Anterior cingulate cortex (tissue), 58 donors: ENCODE results near the gene STMN1.

Experiments used
- DNase-seq, 58 donors: peaks; one replicate each; lab custom pipeline; 2025; lab: John Stamatoyannopoulos, UW

STMN1 gene

DNA sequence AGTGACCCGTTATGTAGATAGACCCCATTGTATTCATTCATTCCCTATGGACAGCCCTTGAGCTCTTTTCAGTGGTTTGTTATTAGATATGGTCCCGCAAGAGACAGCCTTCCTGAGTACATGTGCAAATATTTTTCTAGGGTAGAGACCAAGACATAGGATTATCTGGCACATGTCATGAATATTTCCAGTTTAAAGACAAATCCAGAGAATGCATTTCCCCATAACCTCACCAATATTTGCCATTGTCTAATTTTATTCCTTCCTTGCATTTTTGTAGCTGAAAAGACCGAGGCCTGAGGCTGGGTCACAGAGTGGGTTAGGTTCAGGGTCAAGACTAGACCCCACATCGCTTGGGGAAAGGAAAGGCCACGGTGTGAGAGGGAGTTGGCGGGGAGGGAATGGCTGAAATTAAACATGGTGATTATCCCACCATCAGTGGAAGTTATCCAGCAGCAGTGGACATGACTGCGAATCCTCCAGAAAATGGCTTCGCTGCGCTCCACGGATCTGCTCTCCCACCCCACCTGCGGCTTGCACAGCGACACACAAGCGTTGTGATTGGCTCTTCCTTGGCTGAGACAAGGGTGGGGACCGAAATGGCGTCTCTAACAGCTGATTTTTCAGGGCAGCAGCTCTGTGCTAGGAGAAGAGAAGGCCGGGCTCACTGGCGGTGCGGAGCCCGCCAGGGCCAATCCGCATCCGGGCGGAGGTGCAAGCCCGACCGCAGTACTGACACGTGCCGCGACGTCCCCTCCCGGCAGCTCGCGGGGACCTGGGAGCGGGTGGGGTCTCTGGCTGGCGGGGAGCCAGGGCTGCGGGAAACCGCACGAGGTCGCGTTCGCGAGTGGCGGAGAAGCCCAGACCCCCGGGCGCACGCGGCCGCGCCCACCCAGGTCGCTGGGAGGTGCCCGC is 16.1 kb upstream of the STMN1 start:
- peak in 53 of 58 donors; percentile 30 to 89 (median 58) for DNase-seq

DNA sequence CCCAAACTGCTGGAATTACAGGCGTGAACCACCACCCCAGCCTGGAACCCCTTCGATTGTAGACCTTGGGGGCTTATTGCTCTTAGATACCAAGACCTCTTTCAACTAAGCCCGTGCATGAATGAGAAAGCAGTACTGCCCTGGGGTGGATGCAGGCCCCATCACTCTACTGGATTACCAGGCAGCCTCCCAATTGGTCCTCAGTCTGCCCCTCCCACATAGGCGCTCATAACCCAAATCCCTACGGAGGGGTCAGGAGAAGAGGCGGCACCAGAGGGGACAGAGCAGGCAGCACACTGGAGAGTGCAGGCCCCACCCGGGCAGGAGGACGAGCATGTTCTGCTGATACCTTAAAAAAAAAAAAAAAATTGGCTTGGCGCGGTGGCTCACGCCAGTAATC is 12.4 kb upstream of the STMN1 start:
- DNase-seq: no peak

- peak in 1 of 58 donors; percentile 18 for DNase-seq
Measured at GRCh38 chr1:25917996-25918395, 11.8 kb upstream of the STMN1 start.

DNA sequence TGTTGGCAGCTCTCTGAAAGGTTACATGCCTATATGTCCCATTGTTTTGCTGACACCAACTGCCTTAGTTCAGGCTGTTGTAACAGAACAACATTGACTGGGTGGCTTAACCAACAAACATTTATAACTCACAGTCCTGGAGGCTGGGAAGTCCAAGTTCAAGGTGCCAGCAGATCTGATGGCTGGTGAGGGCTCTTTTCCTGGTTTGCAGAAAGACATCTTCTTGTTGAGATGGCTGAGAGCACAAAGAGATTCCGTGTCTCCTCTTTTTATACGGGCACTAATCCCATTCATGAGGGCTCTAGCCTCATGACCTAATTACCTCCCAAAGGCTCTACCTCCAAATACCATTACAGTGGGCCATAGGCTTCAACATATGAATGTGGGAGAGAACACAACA is 10.2 kb upstream of the STMN1 start:
- DNase-seq: no peak

- DNase-seq: peak in 4 of 58 donors; percentile 18 to 75 (median 24)
Measured at GRCh38 chr1:25914074-25914995, 8.1 kb upstream of the STMN1 start.

DNA sequence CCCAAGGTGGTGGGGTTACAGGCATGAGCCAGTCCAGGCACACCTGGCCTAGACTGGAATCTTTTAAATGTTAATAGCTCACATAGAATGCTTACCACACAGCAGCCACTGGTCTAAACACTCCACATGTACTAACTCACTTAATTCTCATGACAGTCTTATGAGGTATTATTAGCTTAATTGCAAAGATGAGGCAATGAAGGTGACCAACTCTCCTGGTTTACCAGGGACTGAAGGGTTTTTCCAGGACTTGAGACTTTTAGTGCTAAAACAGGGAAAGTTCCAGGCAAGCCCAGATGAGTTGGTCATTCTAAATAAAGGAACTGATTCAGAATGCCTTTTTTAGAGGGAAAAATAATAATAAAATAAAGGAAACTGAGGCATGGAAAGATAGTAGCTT is 7.0 kb upstream of the STMN1 start:
- DNase-seq: no peak

GRCh38 chr1:25912076-25912831 is 6.0 kb upstream of the STMN1 start:
- no peak for DNase-seq

- no peak for DNase-seq
Measured at GRCh38 chr1:25911162-25911561, 4.9 kb upstream of the STMN1 start.

DNA sequence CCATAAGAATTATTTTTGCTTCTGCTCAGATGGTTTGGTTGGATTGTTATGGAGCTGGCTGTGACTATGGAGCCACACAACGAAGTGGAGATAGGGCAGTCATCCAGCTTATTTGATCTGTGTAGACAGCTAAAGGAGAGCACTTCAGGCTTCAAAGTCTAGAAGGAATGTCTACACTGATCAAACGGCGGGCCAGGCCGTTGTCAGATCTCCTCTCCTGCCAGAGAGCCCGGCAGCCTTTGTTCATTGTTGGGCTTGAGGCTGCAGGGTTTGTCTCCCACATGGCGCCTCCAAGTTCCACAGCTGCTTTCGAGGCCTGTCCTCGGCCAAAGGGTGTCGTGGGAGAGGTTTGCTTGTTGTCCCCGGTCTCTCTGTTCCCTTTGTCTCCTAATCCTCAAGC is 2.8 kb upstream of the STMN1 start:
- DNase-seq: peak in 26 of 58 donors; percentile 15 to 68 (median 46)

GRCh38 chr1:25908161-25908560 is 1.9 kb upstream of the STMN1 start:
- DNase-seq: peak in 3 of 58 donors; percentile 9 to 54 (median 11)

GRCh38 chr1:25907601-25908000 is 1.4 kb upstream of the STMN1 start:
- DNase-seq: peak in 1 of 58 donors; percentile 18

GRCh38 chr1:25906644-25907300 is 553 bp upstream of the STMN1 start:
- DNase-seq: peak in 17 of 58 donors; percentile 33 to 70 (median 52)

DNA sequence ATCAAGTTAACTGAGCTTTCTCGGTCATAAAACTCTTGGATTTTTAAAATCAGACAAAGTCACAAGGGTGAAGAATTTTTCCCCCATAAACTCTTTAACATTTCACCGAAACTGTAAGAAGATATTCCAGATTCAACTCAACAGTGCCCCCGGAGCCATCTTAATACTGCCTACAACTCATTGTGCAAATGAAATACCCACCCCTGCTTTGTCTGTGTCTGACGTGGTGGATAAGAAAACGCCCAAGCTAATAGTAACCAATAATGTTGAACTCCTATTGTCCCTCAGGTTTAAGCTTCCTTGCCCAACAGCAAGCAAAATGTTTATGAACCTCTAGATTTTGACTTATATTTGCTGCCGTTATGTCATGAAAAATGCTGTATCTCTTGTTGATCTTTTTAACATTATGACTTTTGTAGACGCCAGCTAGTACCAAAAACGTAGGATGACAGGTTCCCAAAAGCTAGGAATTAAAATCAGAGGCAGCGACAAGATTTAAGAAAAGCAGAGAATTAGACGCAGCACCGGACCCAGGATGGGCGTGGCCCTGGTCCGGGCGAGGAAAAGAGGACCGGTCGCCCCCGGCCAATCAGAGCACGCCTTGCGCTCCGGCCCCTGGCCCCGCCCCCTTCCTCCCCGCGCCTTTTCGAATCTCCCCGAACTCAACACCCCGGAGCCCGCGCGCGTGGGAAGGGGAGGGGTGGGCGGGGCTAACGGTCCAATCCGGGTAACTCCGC is 1.1 kb downstream of the STMN1 start:
- DNase-seq: peak in 57 of 58 donors; percentile 38 to 98 (median 92)

GRCh38 chr1:25903986-25904385 is 2.2 kb downstream of the STMN1 start:
- DNase-seq: no peak

DNA sequence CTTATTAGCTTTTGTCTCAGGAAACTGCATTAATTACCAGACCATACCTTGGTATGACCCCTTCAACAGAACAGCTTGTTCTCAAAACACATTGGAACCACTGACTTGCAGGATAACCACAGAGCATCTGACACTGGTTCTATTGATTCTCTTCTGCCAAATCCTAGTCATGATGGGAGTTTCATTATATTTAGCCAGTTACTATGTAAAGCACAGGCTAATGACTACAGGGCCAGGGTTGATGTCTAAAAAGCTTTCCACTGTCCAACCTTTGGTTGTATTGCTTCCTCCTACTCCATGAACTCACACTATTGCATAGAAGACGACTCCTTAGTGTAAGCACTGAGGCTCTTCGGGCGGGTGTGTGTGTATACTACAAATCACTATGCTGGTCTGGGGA is 3.8 kb downstream of the STMN1 start:
- no peak for DNase-seq

GRCh38 chr1:25900219-25900618 is 6.0 kb downstream of the STMN1 start:
- peak in 36 of 58 donors; percentile 9 to 86 (median 53) for DNase-seq

GRCh38 chr1:25899792-25900191 is 6.4 kb downstream of the STMN1 start:
- peak in 5 of 58 donors; percentile 13 to 37 (median 31) for DNase-seq

- DNase-seq: no peak
Measured at GRCh38 chr1:25898223-25899015, 7.8 kb downstream of the STMN1 start.
